KMS-11 (cell line): ENCODE measurements around the gene PBRM1.

Source experiments
- H2AFZ ChIP-seq: fragments of 200-600 bp; sonication (generic); 2 replicates; pipeline ENCODE4 v1.6.1; 2016; ENCODE audit warnings: antibody characterized with exemption, mixed run types, low read depth
- H3K27ac ChIP-seq: fragments of 200-600 bp; sonication (generic); 2 replicates; pipeline ENCODE4 v1.6.1; 2016; ENCODE audit warnings: mild to moderate bottlenecking, mixed run types
- H3K27me3 ChIP-seq: fragments of 200-600 bp; sonication (generic); 2 replicates; pipeline ENCODE4 v1.6.1; 2017; ENCODE audit warnings: mild to moderate bottlenecking, low read depth, mixed run types, moderate library complexity; ENCODE audit not compliant: insufficient read depth
- H3K36me3 ChIP-seq: fragments of 200-600 bp; sonication (generic); 2 replicates; pipeline ENCODE4 v1.6.1; 2017; ENCODE audit warnings: mild to moderate bottlenecking, mixed run types; ENCODE audit not compliant: insufficient read depth
- H3K4me1 ChIP-seq: fragments of 200-600 bp; sonication (generic); 2 replicates; pipeline ENCODE4 v1.6.1; 2016; ENCODE audit warnings: mild to moderate bottlenecking, low read depth, mixed run types; ENCODE audit not compliant: poor library complexity, severe bottlenecking
- H3K4me2 ChIP-seq: fragments of 200-600 bp; sonication (generic); 2 replicates; pipeline ENCODE4 v1.7.0; 2016; ENCODE audit warnings: mild to moderate bottlenecking, mixed run types
- H3K4me3 ChIP-seq: fragments of 200-600 bp; sonication (generic); IDR thresholded peaks from 2 replicates; pipeline ENCODE4 v1.6.1; 2017; ENCODE audit warnings: low read depth, low read length, mixed read lengths; ENCODE audit not compliant: insufficient read depth
- H3K79me2 ChIP-seq: fragments of 200-600 bp; sonication (generic); 2 replicates; pipeline ENCODE4 v1.6.1; 2016; ENCODE audit warnings: low read depth, mixed run types; ENCODE audit not compliant: insufficient read depth
- H3K9ac ChIP-seq: fragments of 200-600 bp; sonication (generic); 2 replicates; pipeline ENCODE4 v1.6.1; 2016; ENCODE audit warnings: mild to moderate bottlenecking, mixed run types
- H4K20me1 ChIP-seq: fragments of 200-600 bp; sonication (generic); 2 replicates; pipeline ENCODE4 v1.6.1; 2016; ENCODE audit warnings: mild to moderate bottlenecking, mixed run types; ENCODE audit not compliant: insufficient read depth
- TF ChIP-seq, protein P1 (sequence below): fragments of 200-600 bp; sonication (generic); conservative IDR thresholded peaks from 2 replicates; pipeline ENCODE4 v1.6.1; 2017; ENCODE audit warnings: low read depth, mild to moderate bottlenecking, antibody characterized with exemption, low read length, moderate library complexity, mixed read lengths

The PBRM1 gene

DNA sequence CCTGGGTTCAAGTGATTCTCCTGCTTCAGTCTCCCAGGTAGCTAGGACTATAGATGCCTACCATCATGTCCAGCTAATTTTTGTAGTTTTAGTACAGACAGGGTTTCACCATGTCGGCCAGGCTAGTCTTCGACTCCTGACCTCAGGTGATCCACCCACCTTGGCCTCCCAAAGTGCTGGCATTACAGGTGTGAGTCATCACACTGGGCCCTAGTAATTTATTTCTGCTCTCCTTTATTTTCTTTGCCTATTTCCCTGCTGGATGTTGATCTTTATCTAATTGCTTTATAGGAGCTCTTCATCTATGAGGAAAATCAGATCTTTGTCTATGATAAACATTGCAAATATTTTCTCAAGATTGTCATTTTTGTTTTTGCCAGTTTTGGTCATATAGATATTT, 117.6 kb downstream of the PBRM1 start:
- no peaks in the 10 kb centered on the region for H3K79me2 ChIP-seq
- no peak overlapping the region for H3K4me3 ChIP-seq
- H4K20me1 ChIP-seq, result no peaks in the 10 kb centered on the region
- H3K4me2 ChIP-seq, result no peak overlapping the region
- no peak overlapping the region for H3K27ac ChIP-seq
- H3K9ac ChIP-seq, result no peak overlapping the region
- TF ChIP-seq, protein P1, sequence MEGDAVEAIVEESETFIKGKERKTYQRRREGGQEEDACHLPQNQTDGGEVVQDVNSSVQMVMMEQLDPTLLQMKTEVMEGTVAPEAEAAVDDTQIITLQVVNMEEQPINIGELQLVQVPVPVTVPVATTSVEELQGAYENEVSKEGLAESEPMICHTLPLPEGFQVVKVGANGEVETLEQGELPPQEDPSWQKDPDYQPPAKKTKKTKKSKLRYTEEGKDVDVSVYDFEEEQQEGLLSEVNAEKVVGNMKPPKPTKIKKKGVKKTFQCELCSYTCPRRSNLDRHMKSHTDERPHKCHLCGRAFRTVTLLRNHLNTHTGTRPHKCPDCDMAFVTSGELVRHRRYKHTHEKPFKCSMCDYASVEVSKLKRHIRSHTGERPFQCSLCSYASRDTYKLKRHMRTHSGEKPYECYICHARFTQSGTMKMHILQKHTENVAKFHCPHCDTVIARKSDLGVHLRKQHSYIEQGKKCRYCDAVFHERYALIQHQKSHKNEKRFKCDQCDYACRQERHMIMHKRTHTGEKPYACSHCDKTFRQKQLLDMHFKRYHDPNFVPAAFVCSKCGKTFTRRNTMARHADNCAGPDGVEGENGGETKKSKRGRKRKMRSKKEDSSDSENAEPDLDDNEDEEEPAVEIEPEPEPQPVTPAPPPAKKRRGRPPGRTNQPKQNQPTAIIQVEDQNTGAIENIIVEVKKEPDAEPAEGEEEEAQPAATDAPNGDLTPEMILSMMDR, result no peak
- H3K4me1 ChIP-seq, result no peaks in the 10 kb centered on the region
- no peaks in the 10 kb centered on the region for H3K27me3 ChIP-seq
- H2AFZ ChIP-seq, result no peak overlapping the region
- no peaks in the 10 kb centered on the region for H3K36me3 ChIP-seq

DNA sequence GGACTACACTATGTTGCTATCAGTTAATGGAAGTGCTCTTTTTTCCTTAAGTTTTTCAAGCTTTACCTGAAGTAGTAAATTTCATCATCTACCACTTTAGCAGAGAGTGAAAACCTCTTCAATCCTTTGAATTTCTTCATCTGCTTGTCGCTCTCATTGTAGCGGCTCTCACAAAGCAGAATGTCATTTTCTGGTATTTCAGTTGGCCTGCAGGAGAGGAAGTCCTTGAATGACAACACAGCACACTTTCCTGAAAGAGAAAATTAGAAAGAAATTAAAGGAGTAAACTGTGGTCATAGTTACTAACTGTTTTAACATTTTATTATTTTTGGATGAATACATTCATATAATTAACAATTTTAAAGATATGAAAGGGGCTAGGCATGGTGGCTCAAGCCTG, 121.7 kb downstream of the PBRM1 start:
- no peaks in the 10 kb centered on the region for H3K79me2 ChIP-seq
- H2AFZ ChIP-seq, result no peak overlapping the region
- H3K36me3 ChIP-seq, result no peaks in the 10 kb centered on the region

DNA sequence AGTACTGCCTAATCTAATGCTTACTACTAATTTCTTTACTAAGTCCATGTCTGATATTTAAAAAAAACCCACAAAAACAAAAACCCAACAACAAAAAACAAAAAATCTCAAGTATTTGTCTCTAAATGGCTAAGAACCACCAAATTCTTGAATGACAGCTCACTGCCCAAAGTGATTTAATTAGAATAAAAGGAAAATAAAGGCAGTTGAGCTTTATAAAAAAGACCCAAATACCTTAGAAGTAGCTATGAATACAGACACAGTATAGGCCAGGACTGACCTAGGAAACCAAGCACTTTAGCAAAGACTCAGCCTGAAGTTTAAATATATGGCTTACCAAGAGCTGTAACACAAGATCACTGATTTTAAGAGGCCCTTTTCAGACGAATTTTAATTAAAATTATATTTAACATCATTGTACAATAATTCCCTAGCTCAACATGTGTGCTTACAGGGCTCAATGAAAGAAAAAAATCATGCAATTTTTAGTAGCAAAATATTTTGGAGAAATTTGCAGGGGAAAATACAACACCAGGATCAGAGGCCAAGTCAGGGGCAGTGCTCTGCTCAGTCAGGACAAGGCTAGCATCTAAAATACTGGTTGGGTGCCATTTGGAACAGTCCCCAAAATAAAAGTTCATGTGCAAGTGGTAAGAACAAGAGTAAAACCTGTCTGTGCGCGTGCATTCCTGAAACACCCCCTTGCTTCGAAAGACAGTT, 124.5 kb downstream of the PBRM1 start:
- H3K4me2 ChIP-seq, result no peak overlapping the region
- H3K27ac ChIP-seq, result no peak overlapping the region
- H3K9ac ChIP-seq, result no peak overlapping the region
- H3K27me3 ChIP-seq, result no peaks in the 10 kb centered on the region
- no peaks in the 10 kb centered on the region for H4K20me1 ChIP-seq
- TF ChIP-seq, protein P1, result no peak
- no peak overlapping the region for H3K4me3 ChIP-seq
- H3K36me3 ChIP-seq, result no peaks in the 10 kb centered on the region
- H2AFZ ChIP-seq, result no peak overlapping the region
- no peaks in the 10 kb centered on the region for H3K79me2 ChIP-seq
- no peaks in the 10 kb centered on the region for H3K4me1 ChIP-seq

More for the DNA sequence above, 121.7 kb downstream of the PBRM1 start:
- Histone ChIP-seq H4K20me1 (no peaks in the 10 kb centered on the region), H3K9ac (no peak overlapping the region), H3K27me3 (no peaks in the 10 kb centered on the region), H3K4me3 (no peak overlapping the region), H3K27ac (no peak overlapping the region), H3K4me2 (no peak overlapping the region), H3K4me1 (no peaks in the 10 kb centered on the region)
- TF ChIP-seq, protein P1, result no peak

DNA sequence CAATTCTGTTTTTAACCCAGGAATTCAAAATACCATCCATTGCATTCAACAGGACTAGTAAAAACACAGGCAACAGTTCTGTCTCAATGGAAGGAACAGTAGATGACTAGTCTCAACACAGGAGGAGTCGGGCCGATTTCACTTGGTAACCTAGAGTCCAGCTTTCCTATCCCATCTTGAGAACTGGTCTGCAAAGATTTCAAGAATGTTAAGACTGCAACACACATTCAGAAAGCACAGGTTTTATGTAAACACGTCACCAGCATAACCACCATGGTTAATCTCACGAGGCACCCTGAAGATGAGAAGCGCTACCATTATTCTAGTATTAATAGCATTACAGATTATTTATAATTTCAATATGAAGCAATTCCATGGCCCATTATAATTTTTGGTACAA, 127.3 kb downstream of the PBRM1 start:
- Histone ChIP-seq H3K9ac (no peak overlapping the region), H3K79me2 (no peaks in the 10 kb centered on the region), H2AFZ (no peak overlapping the region), H3K36me3 (no peaks in the 10 kb centered on the region), H4K20me1 (no peaks in the 10 kb centered on the region), H3K27me3 (no peaks in the 10 kb centered on the region), H3K4me2 (no peak overlapping the region), H3K4me1 (no peaks in the 10 kb centered on the region), H3K4me3 (no peak overlapping the region), H3K27ac (no peak overlapping the region)
- TF ChIP-seq, protein P1, result no peak
